ENCODE results near the gene FHOD3.

DNA sequence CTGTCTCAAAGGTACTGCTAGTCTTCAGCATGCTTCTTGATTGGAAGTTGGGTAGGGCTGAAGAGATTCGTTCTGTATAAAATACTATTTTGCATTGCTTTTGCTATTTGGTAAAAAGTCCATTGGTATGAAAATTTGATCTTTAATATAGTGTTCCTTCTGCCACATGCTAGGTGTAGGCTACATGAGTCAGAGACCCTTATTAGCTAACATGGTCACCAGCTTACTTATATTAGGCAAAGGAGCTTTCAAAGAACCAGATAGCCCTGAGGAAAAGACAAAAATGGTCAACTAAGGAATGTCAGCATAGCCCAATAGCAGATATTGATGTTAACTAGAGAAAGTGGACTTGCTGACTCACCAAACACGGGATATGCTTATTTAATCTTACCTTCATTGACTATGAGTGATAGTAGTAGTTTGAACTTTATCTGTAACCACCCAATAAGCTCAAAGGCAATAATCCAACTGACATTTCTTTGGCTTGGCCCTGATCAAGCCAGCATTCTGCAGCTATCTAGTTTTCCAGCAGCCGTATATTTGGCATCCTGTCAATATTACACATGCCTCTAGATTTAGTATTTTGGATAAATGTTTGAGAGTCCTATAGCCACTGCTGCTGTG, 421.3 kb downstream of the FHOD3 start:
- TF ChIP-seq POLR2AphosphoS5 (IDR thresholded peaks at IDR 0.05; ENCODE audit: low read depth, low read length) (no peak), SIN3A (IDR thresholded peaks at IDR 0.05; ENCODE audit: borderline replicate concordance, insufficient read depth, low read length) (no peak)
- TF ChIP-seq, protein P1, sequence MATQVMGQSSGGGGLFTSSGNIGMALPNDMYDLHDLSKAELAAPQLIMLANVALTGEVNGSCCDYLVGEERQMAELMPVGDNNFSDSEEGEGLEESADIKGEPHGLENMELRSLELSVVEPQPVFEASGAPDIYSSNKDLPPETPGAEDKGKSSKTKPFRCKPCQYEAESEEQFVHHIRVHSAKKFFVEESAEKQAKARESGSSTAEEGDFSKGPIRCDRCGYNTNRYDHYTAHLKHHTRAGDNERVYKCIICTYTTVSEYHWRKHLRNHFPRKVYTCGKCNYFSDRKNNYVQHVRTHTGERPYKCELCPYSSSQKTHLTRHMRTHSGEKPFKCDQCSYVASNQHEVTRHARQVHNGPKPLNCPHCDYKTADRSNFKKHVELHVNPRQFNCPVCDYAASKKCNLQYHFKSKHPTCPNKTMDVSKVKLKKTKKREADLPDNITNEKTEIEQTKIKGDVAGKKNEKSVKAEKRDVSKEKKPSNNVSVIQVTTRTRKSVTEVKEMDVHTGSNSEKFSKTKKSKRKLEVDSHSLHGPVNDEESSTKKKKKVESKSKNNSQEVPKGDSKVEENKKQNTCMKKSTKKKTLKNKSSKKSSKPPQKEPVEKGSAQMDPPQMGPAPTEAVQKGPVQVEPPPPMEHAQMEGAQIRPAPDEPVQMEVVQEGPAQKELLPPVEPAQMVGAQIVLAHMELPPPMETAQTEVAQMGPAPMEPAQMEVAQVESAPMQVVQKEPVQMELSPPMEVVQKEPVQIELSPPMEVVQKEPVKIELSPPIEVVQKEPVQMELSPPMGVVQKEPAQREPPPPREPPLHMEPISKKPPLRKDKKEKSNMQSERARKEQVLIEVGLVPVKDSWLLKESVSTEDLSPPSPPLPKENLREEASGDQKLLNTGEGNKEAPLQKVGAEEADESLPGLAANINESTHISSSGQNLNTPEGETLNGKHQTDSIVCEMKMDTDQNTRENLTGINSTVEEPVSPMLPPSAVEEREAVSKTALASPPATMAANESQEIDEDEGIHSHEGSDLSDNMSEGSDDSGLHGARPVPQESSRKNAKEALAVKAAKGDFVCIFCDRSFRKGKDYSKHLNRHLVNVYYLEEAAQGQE (IDR thresholded peaks at IDR 0.05; ENCODE audit: insufficient read depth in 1 of 2, low read depth in 2 of 2, low read length in 2 of 2) = no peak

All from PFSK-1 (cell line).